Fibroblast of skin of left biceps (primary cell): Measurements from ENCODE around the gene WDFY1.
A peak's percentile ranks its signal among the peaks of the same experiment; 100 is the strongest.
"Not testable (repeated sequence)": the region's sequence is repeated elsewhere in the genome, so short reads cannot be mapped to it uniquely, and the experiment has no call there.

Experiments
- DNase-seq, 2 experiments: peaks; one replicate each; pipeline ENCODE4 v3.0.0-alpha.2; 2013; ENCODE audit warnings: low read depth in 2 of 2

The WDFY1 gene

GRCh38 chr2:223896833-223897311 is 48.3 kb downstream of the WDFY1 start:
- no peak for DNase-seq

GRCh38 chr2:223894968-223895367 is 50.2 kb downstream of the WDFY1 start:
- DNase-seq: no peak

- no peak for DNase-seq
These were observed 51.1 kb downstream of the WDFY1 start for GRCh38 chr2:223894009-223894408.

- no peak for DNase-seq
These were observed 54.4 kb downstream of the WDFY1 start for GRCh38 chr2:223890721-223891120.

- DNase-seq: no peak
These were observed 55.9 kb downstream of the WDFY1 start for GRCh38 chr2:223889229-223889628.

- no peak for DNase-seq
These were observed 56.9 kb downstream of the WDFY1 start for GRCh38 chr2:223888251-223888650.

DNA sequence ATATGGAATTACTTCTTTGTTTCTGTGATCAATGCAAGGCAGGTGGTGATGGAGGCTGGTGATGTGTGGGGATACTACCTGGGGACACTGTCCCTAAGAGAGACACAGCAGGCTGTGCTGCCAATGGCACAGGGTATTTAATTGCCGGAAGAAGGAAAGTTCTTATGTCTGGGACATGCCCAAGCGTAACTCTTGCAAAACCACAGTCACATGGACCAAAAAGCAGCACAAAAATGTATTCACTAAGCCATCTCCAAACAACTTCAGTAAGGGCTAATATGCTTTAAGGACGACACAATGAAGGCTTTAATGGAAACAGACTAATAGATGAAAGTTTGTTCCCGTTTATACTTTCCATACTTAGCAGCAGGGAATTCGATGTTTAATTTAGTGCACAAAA is 58.0 kb downstream of the WDFY1 start:
- DNase-seq: no peak

DNA sequence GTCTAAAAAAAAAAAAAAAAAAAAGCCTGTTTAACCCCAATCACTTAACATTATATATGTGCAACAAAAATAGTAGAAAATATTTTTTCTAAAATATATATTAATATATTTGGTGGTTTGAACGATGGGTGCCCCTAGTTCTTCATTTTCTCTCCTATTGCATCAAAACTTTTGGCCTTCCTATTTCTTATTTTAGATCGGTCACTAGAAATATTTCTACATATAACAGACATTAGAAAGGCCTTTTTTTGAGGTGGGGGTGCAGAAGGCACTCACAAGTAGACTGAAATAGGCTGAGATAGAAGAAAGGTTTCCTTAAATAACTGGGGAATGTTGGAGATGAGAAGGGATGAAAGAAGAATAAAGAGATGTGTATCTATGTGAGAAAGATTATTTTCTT is 58.4 kb downstream of the WDFY1 start:
- no peak for DNase-seq

DNA sequence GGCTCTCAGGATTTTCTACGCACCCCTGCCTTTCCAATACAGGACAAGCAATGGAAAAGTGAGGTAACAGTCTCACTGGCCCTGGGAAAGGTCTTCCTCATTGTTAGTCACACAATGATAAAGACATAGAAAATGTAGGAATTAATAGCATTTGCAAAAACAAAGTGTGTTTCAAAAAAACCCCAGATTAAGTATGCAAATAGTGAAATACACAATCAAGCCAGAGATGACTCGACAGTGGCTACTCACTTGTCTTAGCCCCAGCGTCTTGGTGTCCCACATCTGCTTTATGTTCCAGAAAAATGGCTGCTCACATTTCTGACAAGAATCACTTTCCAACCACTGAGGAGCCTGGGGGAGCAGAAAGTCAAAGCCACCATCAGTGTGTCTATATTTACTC is 60.7 kb downstream of the WDFY1 start:
- DNase-seq: no peak

GRCh38 chr2:223882715-223883114 is 62.4 kb downstream of the WDFY1 start:
- no peak for DNase-seq

- DNase-seq: no peak
These were observed 64.3 kb downstream of the WDFY1 start for GRCh38 chr2:223880796-223881195.

DNA sequence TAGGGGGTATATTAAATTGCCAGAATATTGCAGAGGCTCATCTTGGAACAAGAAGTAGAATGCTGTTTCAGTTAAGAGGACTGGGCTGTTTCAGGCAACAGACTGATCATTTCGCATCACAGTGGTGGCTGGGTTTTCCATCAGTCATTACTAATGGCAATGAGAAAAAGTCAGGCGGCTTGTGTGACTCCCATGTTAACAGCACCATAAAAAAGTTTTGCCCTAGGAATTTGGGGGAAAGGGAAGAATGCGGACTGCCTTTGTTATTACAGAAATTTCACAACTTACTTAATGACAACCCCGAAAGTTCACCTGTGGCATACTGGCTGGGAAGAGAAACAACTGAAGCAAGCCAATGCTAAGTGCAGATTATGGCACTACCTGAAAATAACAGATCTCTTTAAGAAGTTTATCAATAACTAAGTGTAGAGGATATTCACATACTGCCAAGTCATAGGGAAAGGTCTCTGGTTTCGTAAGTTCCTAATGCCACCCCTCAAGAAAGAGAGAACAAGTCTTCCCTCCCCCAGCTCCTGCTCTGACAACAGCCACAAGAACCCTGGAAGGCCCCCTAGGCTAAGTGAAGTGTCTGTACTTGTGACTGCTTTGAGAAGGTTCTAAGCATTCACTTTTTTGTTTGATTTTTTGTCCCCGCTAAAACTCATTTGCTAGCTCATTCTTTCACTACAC is 67.3 kb downstream of the WDFY1 start:
- DNase-seq: no peak

- DNase-seq: no peak
These were observed 71.5 kb downstream of the WDFY1 start for GRCh38 chr2:223873672-223874071.

DNA sequence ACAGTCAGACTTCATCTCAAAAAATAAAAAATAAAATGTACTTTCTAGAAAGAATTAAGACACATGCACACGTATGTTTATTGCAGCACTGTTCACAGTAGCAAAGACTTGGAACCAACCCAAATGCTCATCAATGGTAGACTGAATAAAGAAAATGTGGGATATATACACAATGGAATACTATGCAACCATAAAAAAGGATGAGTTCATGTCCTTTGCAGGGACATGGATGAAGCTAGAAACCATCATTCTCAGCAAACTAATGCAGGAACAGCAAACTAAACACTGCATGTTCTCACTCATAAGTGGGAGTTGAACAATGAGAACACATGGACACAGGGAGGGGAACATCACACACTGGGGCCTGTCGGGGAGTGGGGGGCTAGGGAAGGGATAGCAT is 72.4 kb downstream of the WDFY1 start:
- not testable (repeated sequence) for DNase-seq

DNA sequence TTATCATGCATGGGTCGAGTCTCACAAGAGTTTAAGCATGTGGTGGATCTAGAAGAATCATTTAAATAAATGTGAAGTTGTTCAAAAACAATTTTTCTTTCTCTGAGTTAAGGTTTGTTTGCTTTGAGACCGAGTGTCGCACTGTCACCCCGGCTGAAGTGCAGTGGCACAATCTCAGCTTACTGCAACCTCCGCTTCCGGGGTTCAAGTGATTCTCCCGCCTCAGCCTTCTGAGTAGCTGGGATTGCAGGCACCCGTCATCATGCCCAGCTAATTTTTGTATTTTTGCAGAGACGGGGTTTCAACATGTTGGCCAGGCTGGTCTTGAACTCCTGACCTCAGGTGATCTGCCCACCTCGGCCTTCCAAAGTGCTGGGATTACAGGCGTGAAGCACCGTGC is 73.5 kb downstream of the WDFY1 start:
- not testable (repeated sequence) for DNase-seq

- peak; percentile 50 for DNase-seq
These were observed 74.1 kb downstream of the WDFY1 start for GRCh38 chr2:223870840-223871611.

DNA sequence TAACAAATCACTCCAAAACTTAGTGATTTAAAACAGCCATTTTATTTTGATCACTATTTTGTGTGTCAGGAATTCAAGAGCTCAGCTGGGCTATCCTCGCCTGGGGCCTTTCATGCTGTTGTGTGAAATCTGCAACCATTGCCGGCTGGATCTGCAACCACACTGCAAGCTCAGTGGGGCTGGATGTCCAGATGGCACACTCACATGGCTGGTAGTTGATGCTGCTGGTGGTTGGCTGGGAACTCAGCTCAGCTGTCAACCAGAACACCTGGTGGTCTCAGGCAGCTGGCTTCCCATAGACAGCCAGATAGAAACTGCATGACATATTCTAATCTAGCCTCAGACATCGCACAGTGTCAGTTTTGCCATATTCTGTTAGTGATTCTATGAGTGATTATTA is 77.1 kb downstream of the WDFY1 start:
- DNase-seq: no peak

GRCh38 chr2:223865907-223866508 is 79.1 kb downstream of the WDFY1 start:
- DNase-seq: no peak

DNA sequence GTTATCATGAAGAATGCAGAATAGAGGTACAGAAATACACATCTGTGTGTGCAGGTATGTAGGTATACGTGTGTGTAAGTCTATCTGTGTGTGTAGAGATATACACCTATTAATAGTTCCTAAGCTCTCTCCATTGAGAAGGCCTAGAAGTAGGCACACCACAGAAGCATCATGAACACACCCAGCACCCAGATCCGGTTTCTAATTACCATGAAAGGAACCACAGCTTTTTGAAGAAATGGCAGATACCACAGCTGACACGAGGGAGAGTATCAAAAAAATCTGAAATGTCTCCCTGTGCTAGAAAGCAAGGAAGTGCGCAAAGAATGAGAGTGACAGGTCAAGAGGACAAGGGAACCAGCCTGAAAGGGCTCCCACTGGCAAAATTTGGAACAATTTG is 80.0 kb downstream of the WDFY1 start:
- no peak for DNase-seq

DNA sequence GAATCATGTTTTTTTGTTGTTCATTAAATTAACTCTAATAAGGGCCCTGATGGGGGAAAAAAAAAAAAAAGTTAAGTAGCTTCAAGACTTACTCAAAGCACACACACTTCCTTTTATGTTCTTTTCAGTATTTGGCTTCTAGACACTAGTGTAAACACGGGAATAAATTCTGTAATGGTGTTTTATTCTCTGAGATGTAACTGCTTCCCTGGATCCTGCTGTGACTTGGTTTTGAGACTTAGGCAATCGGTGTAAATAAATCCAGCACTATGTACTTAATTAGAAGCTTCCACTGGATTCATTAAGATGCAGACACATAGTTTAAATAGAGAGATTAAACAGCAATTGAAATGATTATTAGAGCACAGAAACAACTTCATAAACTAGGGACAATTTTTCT is 81.6 kb downstream of the WDFY1 start:
- no peak for DNase-seq

DNA sequence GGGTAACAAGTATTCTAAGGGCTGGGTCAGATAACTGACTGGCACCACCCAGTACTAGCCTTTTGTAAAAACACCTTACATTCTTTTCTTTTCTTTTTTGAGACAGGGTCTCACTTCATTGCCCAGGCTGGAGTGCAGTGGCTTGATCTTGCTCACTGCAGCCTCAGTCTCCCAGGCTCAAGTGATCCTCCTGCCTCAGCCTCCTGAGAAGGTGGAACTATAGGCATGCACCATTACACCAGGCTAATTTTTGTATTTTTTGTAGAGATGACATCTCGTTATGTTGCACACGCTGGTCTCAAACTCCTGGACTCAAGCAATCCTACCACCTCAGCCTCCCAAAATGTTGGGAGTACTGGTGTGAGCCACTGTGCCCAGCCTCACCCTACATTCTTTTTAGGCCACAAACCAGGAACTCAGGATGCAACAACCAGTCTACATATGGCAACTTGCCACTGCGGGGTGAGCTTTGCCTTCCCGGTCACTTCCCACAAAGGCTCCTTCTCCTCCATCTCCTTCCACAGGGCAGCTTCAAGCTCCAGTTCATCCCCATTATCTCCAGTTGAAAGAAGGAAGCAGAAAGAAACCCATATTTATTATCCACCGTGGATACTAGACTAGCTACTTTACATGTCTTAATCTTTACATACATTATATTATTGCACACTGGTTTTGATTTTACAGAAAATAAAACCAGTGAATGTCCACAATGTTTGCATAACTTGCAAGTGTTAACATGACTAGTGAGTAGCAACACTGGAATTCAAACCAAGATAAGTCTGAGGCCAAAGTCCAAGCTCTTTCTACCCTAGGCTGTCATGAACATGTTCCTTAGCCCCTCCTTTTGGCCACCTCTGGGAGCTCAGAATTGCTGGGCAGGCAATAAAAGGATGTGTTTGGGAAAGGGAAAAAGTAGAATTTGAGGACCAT is 84.1 kb downstream of the WDFY1 start:
- DNase-seq: peak in 1 of 2 experiments; percentile 29

- no peak for DNase-seq
These were observed 86.1 kb downstream of the WDFY1 start for GRCh38 chr2:223859070-223859469.
